Measurements from ENCODE around the gene AVP. TPM values are rescaled to one million over a fixed set of nuclear protein-coding genes. Genes with fewer than 3 reads are reported as not detected.
"Not testable (repeated sequence)": the region's sequence is repeated elsewhere in the genome, so short reads cannot be mapped to it uniquely, and the experiment has no call there.

The AVP gene
- total RNA-seq, 1 donor from 2014 or later: not detected

- H3K27me3 Mint-ChIP-seq (ENCODE audit: unreplicated experiment): peaks cover 15% of the 10 kb centered on the region
- no peak overlapping the region for H3K27ac Mint-ChIP-seq (ENCODE audit: unreplicated experiment)
- H3K4me1 Mint-ChIP-seq (ENCODE audit: unreplicated experiment): no peaks in the 10 kb centered on the region
- no peak overlapping the region for H3K4me3 Mint-ChIP-seq (ENCODE audit: unreplicated experiment)
- DNase-seq (ENCODE audit: low spot score): no peak
- no peaks in the 10 kb centered on the region for H3K9me3 Mint-ChIP-seq (ENCODE audit: unreplicated experiment)
- TF ChIP-seq CTCF (IDR thresholded peaks at IDR 0.05; ENCODE audit: unreplicated experiment): no peak
- no peaks in the 10 kb centered on the region for H3K36me3 Mint-ChIP-seq (ENCODE audit: low read depth, unreplicated experiment)
Observed at GRCh38 chr20:3082306-3082951, 2.1 kb downstream of the AVP start.

- Mint-ChIP-seq H3K27me3 (ENCODE audit: unreplicated experiment) (peaks cover 15% of the 10 kb centered on the region), H3K27ac (ENCODE audit: unreplicated experiment) (no peak overlapping the region), H3K9me3 (ENCODE audit: unreplicated experiment) (no peaks in the 10 kb centered on the region), H3K4me1 (ENCODE audit: unreplicated experiment) (no peaks in the 10 kb centered on the region), H3K4me3 (ENCODE audit: unreplicated experiment) (no peak overlapping the region), H3K36me3 (ENCODE audit: low read depth, unreplicated experiment) (no peaks in the 10 kb centered on the region)
- TF ChIP-seq CTCF (IDR thresholded peaks at IDR 0.05; ENCODE audit: unreplicated experiment): no peak
- no peak for DNase-seq (ENCODE audit: low spot score)
Observed at GRCh38 chr20:3081641-3082040, 2.9 kb downstream of the AVP start.

- Mint-ChIP-seq H3K4me1 (ENCODE audit: unreplicated experiment) (no peaks in the 10 kb centered on the region), H3K4me3 (ENCODE audit: unreplicated experiment) (no peak overlapping the region), H3K27ac (ENCODE audit: unreplicated experiment) (no peak overlapping the region), H3K36me3 (ENCODE audit: low read depth, unreplicated experiment) (no peaks in the 10 kb centered on the region), H3K9me3 (ENCODE audit: unreplicated experiment) (no peaks in the 10 kb centered on the region), H3K27me3 (ENCODE audit: unreplicated experiment) (peaks cover 15% of the 10 kb centered on the region)
- DNase-seq (ENCODE audit: low spot score): no peak
- TF ChIP-seq CTCF (IDR thresholded peaks at IDR 0.05; ENCODE audit: unreplicated experiment): no peak
Observed at GRCh38 chr20:3080939-3081388, 3.6 kb downstream of the AVP start.

- Mint-ChIP-seq H3K27me3 (ENCODE audit: unreplicated experiment) (peaks cover 19% of the 10 kb centered on the region), H3K9me3 (ENCODE audit: unreplicated experiment) (no peaks in the 10 kb centered on the region)
- DNase-seq (ENCODE audit: low spot score): no peak
Observed at GRCh38 chr20:3077618-3078134, 6.8 kb downstream of the AVP start.

GRCh38 chr20:3075315-3075714 is 9.2 kb downstream of the AVP start:
- H3K27ac Mint-ChIP-seq (ENCODE audit: unreplicated experiment); H3K9me3 Mint-ChIP-seq (ENCODE audit: unreplicated experiment); DNase-seq (ENCODE audit: low spot score); H3K4me3 Mint-ChIP-seq (ENCODE audit: unreplicated experiment); H3K36me3 Mint-ChIP-seq (ENCODE audit: low read depth, unreplicated experiment); H3K4me1 Mint-ChIP-seq (ENCODE audit: unreplicated experiment): not testable (repeated sequence)
- peaks cover 14% of the 10 kb centered on the region for H3K27me3 Mint-ChIP-seq (ENCODE audit: unreplicated experiment)

More at GRCh38 chr20:3077618-3078134, 6.8 kb downstream of the AVP start:
- no peak overlapping the region for H3K27ac Mint-ChIP-seq (ENCODE audit: unreplicated experiment)
- H3K36me3 Mint-ChIP-seq (ENCODE audit: low read depth, unreplicated experiment): no peaks in the 10 kb centered on the region
- H3K4me3 Mint-ChIP-seq (ENCODE audit: unreplicated experiment): no peak overlapping the region
- peaks cover 3% of the 10 kb centered on the region for H3K4me1 Mint-ChIP-seq (ENCODE audit: unreplicated experiment)
- TF ChIP-seq CTCF (IDR thresholded peaks at IDR 0.05; ENCODE audit: unreplicated experiment): no peak

All from endothelial cell (in vitro differentiated cells).